GM12878 (cell line): Measurements from ENCODE around the gene ABL2. TPM values are rescaled to one million over a fixed set of nuclear protein-coding genes. Genes with fewer than 3 reads are reported as not detected.

Experiments
- ATAC-seq: fragments of 200-7000 bp; cut with Tn5 transposase; 3 replicates; pipeline ENCODE4 v1.9.1; 2020; ENCODE audit warnings: mild to moderate bottlenecking, moderate library complexity
- BruUV-seq: library from RNA; stranded (reverse); fragments of 400-500 nt; replicated peaks from 2 replicates; lab custom pipeline; 2021; lab: Mats Ljungman, UMichigan
- CTCF ChIA-PET: fragments of 300-600 bp; sonication (Branson Sonifier 250); formaldehyde crosslinking; extraction: SDS; loops from one replicate; lab custom pipeline; 2021; ENCODE audit warnings: inconsistent platforms; lab: Yijun Ruan, JAX
- POLR2A ChIA-PET: fragments of 350-600 bp; formaldehyde crosslinking; extraction: SDS; loops from one replicate; lab custom pipeline; 2021; ENCODE audit warnings: inconsistent platforms; lab: Charles Lee
- RAD21 ChIA-PET: fragments of 300-600 bp; sonication (Branson Sonifier 250); formaldehyde crosslinking; loops from one replicate; lab custom pipeline; 2023; ENCODE audit warnings: antibody characterized with exemption; ENCODE audit not compliant: unreplicated experiment; lab: Charles Lee
- SMC1A ChIA-PET: fragments of 300-600 bp; sonication (Branson Sonifier 250); formaldehyde crosslinking; loops from one replicate; lab custom pipeline; 2023; ENCODE audit not compliant: unreplicated experiment, uncharacterized antibody; lab: Charles Lee
- DNase-seq: peaks from one replicate; pipeline ENCODE4 v3.0.0-alpha.2; 2011; ENCODE audit warnings: low read depth, low spot score
- FAIRE-seq: peaks from 3 replicates; lab custom pipeline; 2011; peaks lifted over from hg19 to GRCh38; lab: Jason Lieb, UNC
- H2AFZ ChIP-seq: 2 replicates; pipeline ENCODE4 v1.6.0; 2011; ENCODE audit warnings: low read depth, low read length, control low read depth; ENCODE audit not compliant: control insufficient read depth
- H3K27ac ChIP-seq: 2 replicates; pipeline ENCODE4 v1.5.1; 2011; ENCODE audit warnings: control low read depth; ENCODE audit not compliant: control insufficient read depth, insufficient read depth
- H3K27me3 ChIP-seq, 2 experiments: replicated peaks in 1 of 2; 2 replicates each; pipeline versions ENCODE4 v1.6.0 to v1.6.1; 2011; ENCODE audit warnings: low read length in 1 of 2; ENCODE audit not compliant: control insufficient read depth in 2 of 2, insufficient read depth in 2 of 2
- H3K36me3 ChIP-seq, 2 experiments: 2 replicates each; pipeline ENCODE4 v1.5.1; 2011; ENCODE audit warnings: low read length in 1 of 2; ENCODE audit not compliant: control insufficient read depth in 2 of 2, insufficient read depth in 2 of 2
- H3K4me1 ChIP-seq: 2 replicates; pipeline ENCODE4 v1.6.1; 2011; ENCODE audit warnings: mild to moderate bottlenecking, low read length, moderate library complexity, mixed read lengths; ENCODE audit not compliant: control insufficient read depth, insufficient read depth
- H3K4me2 ChIP-seq: 2 replicates; pipeline ENCODE4 v1.6.0; 2011; ENCODE audit warnings: control low read depth; ENCODE audit not compliant: control insufficient read depth, insufficient read depth
- H3K4me3 ChIP-seq: fragments of 200-600 bp; sonication (generic); 2 replicates; pipeline ENCODE4 v1.5.1; 2016
- H3K79me2 ChIP-seq: 2 replicates; pipeline ENCODE4 v1.6.0; 2011; ENCODE audit warnings: low read length; ENCODE audit not compliant: control insufficient read depth, insufficient read depth
- H3K9ac ChIP-seq: 2 replicates; pipeline ENCODE4 v1.8.0; 2011; ENCODE audit warnings: low read length, control low read depth, mixed read lengths; ENCODE audit not compliant: control insufficient read depth, insufficient read depth
- H3K9me3 ChIP-seq: replicated peaks from 3 replicates; pipeline ENCODE4 v1.5.1; 2011; ENCODE audit warnings: mild to moderate bottlenecking, low read length; ENCODE audit not compliant: control insufficient read depth, insufficient read depth
- H4K20me1 ChIP-seq: 2 replicates; pipeline ENCODE4 v1.6.0; 2011; ENCODE audit not compliant: control insufficient read depth, insufficient read depth
- FOXK2 ChIP-seq: fragments of 450-650 bp; IDR thresholded peaks from 2 replicates; pipeline ENCODE4 v1.6.1; 2017; ENCODE audit warnings: mild to moderate bottlenecking, moderate library complexity
- MXI1 ChIP-seq: fragments of 150-350 bp; IDR thresholded peaks from 2 replicates; pipeline ENCODE4 v1.6.1; 2011; ENCODE audit warnings: low read depth, mild to moderate bottlenecking, inconsistent platforms, low read length, improper control_type of control experiment
- NFYB ChIP-seq: IDR thresholded peaks from 2 replicates; pipeline ENCODE4 v1.6.1; 2011; ENCODE audit warnings: low read depth, mild to moderate bottlenecking, low read length, improper control_type of control experiment, moderate library complexity; ENCODE audit not compliant: insufficient read depth
- NR2F1 ChIP-seq: fragments of 450-650 bp; conservative IDR thresholded peaks from 2 replicates; pipeline ENCODE4 v1.6.1; 2017; ENCODE audit warnings: mild to moderate bottlenecking
- SIX5 ChIP-seq: IDR thresholded peaks from 2 replicates; pipeline ENCODE4 v1.6.1; 2011; ENCODE audit warnings: mild to moderate bottlenecking, low read depth, low read length, moderate library complexity; ENCODE audit not compliant: severe bottlenecking
- SMAD1 ChIP-seq: fragments of 450-650 bp; IDR thresholded peaks from 2 replicates; pipeline ENCODE4 v1.6.1; 2018; ENCODE audit warnings: mild to moderate bottlenecking, low read depth; ENCODE audit not compliant: partially characterized antibody
- TBL1XR1 ChIP-seq: IDR thresholded peaks from 2 replicates; pipeline ENCODE4 v1.6.1; 2012; ENCODE audit warnings: low read depth, low read length, improper control_type of control experiment
- ZNF207 ChIP-seq: fragments of 450-650 bp; IDR thresholded peaks from 2 replicates; pipeline ENCODE4 v1.6.1; 2014; ENCODE audit warnings: antibody characterized with exemption, mild to moderate bottlenecking, borderline replicate concordance
- WGBS: methylation state at CpG from one replicate; pipeline ENCODE4 v1.1.6; 2016; ENCODE audit warnings: low lambda C conversion rate; ENCODE audit not compliant: insufficient replicate concordance, insufficient coverage; ENCODE audit errors: missing lambda C conversion rate; 5-methylcytosine and 5-hydroxymethylcytosine counted together
- in situ Hi-C: fragments of 300-500 bp; cut with MboI; formaldehyde crosslinking; loops from 9 replicates; pipeline ENCODE4 v1.14.3; 2018; ENCODE audit warnings: mixed read lengths
- intact Hi-C: fragments of 100-400 bp; cut with micrococcal nuclease; formaldehyde crosslinking; loops from one replicate; pipeline ENCODE4 v1.14.2; 2022; ENCODE audit not compliant: unreplicated experiment
- polyA plus RNA-seq, 11 experiments: library from polyadenylated mRNA; depleted of rRNA in 4 of 11; unstranded in 6 of 11; stranded (reverse) in 5 of 11; fragments of >200 nt; fragmentation: Nextera tagmentation in 4 of 11; fragmentation: Illumina TruSeq in 1 of 11; extraction: Ambion mirVana in 4 of 11; extraction: Trizol in 1 of 11; gene quantifications; 1 replicate in 1 of 11; 2 replicates in 10 of 11; pipeline versions ENCODE4 v1.2.1 to v1.2.3, GENCODE V29; 2011 to 2016; ENCODE audit warnings: inconsistent platforms in 2 of 11, missing spikeins in 2 of 11, low read depth in 1 of 11
- total RNA-seq, 4 experiments: library from RNA; depleted of rRNA in 3 of 4; stranded (reverse); fragments of >200 nt in 3 of 4; fragmentation: Illumina TruSeq in 1 of 4; extraction: Trizol in 1 of 4; gene quantifications; 2 replicates each; pipeline versions ENCODE4 v1.2.1 to v1.2.3, GENCODE V29; 2013 to 2021
- TF ChIP-seq, protein P1 (sequence below): IDR thresholded peaks from 2 replicates; pipeline ENCODE4 v1.6.1; 2012; ENCODE audit warnings: low read depth, low read length, improper control_type of control experiment

The ABL2 gene
- total and polyA plus RNA-seq, 10 of the 15 experiments (the other 5 are each of a cell fraction or from before 2014, with no cell fraction given) = 0.57 to 9.4 (median 3.6) TPM

DNA sequence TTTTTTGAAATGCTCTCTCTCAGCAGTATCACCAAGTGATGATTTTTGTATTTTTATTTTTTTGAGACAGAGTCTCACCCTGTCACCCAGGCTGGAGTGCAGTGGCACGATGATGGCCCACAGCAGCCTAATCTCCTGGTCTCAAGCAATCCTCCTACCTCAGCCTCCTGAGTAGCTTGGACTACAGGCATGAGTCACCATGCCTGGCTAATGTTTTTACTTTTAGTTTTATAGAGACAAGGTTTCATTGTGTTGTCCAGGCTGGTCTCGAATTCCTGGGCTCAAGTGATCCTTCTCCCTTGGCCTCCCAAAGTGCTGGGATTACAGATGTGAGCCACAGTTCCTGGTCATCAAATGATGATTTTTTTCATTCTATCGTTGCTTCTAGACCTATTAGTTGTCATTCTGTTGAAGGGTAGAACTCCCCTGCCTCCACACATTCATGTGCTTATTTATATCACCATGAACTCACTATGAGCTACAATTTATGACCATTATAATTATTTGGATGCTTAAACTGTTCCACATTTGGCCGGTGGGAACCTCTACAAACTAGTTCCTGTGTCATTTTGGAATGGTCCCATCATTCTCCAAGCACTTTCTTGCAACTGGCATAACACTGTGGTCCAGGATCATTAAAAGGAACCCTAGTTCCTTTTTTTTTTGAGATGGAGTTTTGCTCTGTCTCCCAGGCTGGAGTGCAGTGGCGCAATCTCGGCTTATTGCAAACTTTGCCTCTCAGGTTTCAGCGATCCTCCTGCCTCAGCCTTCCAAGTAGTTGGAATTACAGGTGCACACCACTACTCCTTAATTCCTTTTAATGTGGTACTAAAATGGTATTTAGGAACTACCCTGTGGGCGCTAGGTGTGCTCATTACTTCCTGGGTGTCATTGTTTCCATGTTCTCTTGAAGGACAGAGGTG, 167.9 kb downstream of the ABL2 start:
- POLR2A ChIA-PET = no interaction called here
- H3K4me1 ChIP-seq = no peaks in the 10 kb centered on the region
- WGBS = 92% methylated on average over 8 of the region's 8 CpGs
- H3K27ac ChIP-seq = no peak overlapping the region
- FAIRE-seq = no peak
- RAD21 ChIA-PET = no interaction called here
- H3K4me2 ChIP-seq = no peak overlapping the region
- no peaks in the 10 kb centered on the region for H4K20me1 ChIP-seq
- intact Hi-C loops (no loop called here), in situ Hi-C loops (no loop called here)
- H3K79me2 ChIP-seq = no peaks in the 10 kb centered on the region
- DNase-seq = no peak
- ATAC-seq = no peak
- TF ChIP-seq TBL1XR1 = no peak
- TF ChIP-seq FOXK2 = no peak
- no peak for TF ChIP-seq MXI1
- no peak for TF ChIP-seq NFYB
- no peak for TF ChIP-seq ZNF207
- TF ChIP-seq SMAD1 = no peak
- TF ChIP-seq NR2F1 = no peak
- no peak for TF ChIP-seq SIX5
- TF ChIP-seq, protein P1, sequence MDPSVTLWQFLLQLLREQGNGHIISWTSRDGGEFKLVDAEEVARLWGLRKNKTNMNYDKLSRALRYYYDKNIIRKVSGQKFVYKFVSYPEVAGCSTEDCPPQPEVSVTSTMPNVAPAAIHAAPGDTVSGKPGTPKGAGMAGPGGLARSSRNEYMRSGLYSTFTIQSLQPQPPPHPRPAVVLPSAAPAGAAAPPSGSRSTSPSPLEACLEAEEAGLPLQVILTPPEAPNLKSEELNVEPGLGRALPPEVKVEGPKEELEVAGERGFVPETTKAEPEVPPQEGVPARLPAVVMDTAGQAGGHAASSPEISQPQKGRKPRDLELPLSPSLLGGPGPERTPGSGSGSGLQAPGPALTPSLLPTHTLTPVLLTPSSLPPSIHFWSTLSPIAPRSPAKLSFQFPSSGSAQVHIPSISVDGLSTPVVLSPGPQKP = no peak
- CTCF ChIA-PET = interaction anchor here (0.6 kb wide), 1 partner anchor 603 kb away, joined by 3 read pairs; no protein-coding TSS in a partner anchor
- H2AFZ ChIP-seq = no peak overlapping the region
- no peak overlapping the region for H3K4me3 ChIP-seq
- no peak overlapping the region for H3K9ac ChIP-seq
- H3K27me3 ChIP-seq = no peaks in the 10 kb centered on the region
- H3K36me3 ChIP-seq = peaks cover 0 to 5% of the 10 kb centered on the region in 2 experiments; a peak in 1 of 4 replicates
- H3K9me3 ChIP-seq = no peaks in the 10 kb centered on the region
- BruUV-seq = no TSS peak
- SMC1A ChIA-PET = interaction anchor here (0.6 kb wide), 1 partner anchor 172 kb away, joined by 3 read pairs; no protein-coding TSS in a partner anchor
